Measurements from ENCODE around the gene CRISP2.

Gene CRISP2

GRCh38 chr6:49646942-49647341 lies 66.4 kb downstream of the CRISP2 start:
- no peak for DNase-seq (ENCODE audit: insufficient read length, low spot score)
- FAIRE-seq = no peak
- TF ChIP-seq, protein P1, sequence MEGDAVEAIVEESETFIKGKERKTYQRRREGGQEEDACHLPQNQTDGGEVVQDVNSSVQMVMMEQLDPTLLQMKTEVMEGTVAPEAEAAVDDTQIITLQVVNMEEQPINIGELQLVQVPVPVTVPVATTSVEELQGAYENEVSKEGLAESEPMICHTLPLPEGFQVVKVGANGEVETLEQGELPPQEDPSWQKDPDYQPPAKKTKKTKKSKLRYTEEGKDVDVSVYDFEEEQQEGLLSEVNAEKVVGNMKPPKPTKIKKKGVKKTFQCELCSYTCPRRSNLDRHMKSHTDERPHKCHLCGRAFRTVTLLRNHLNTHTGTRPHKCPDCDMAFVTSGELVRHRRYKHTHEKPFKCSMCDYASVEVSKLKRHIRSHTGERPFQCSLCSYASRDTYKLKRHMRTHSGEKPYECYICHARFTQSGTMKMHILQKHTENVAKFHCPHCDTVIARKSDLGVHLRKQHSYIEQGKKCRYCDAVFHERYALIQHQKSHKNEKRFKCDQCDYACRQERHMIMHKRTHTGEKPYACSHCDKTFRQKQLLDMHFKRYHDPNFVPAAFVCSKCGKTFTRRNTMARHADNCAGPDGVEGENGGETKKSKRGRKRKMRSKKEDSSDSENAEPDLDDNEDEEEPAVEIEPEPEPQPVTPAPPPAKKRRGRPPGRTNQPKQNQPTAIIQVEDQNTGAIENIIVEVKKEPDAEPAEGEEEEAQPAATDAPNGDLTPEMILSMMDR (IDR thresholded peaks at IDR 0.05; ENCODE audit: insufficient read depth, missing control alignments) = no peak

- TF ChIP-seq, protein P1 (IDR thresholded peaks at IDR 0.05; ENCODE audit: insufficient read depth, missing control alignments) = no peak
- DNase-seq (ENCODE audit: insufficient read length, low spot score) (no peak), FAIRE-seq (no peak)
These were observed 67.1 kb downstream of the CRISP2 start for GRCh38 chr6:49646130-49646824.

GRCh38 chr6:49645139-49645538 lies 68.2 kb downstream of the CRISP2 start:
- TF ChIP-seq, protein P1 (IDR thresholded peaks at IDR 0.05; ENCODE audit: insufficient read depth, missing control alignments) = no peak
- FAIRE-seq = no peak
- DNase-seq (ENCODE audit: insufficient read length, low spot score) = no peak

Measured in D721Med (cell line).